HPDE6-E6E7 (cell line): ENCODE data around the gene HSD17B11.
A peak's percentile ranks its signal among the peaks of the same experiment; 100 is the strongest.
"Not testable (repeated sequence)": the region's sequence is repeated elsewhere in the genome, so short reads cannot be mapped to it uniquely, and the experiment has no call there.

Experiments
- DNase-seq: peaks from one replicate; pipeline ENCODE4 v3.0.0; 2011; ENCODE audit warnings: missing footprints; ENCODE audit errors: extremely low spot score

The HSD17B11 gene

GRCh38 chr4:87390891-87391575, at the start of gene HSD17B11:
Gene HSD17B11 (minus strand): TSS chr4:87391188. CDS start chr4:87391070, 118 bp downstream.
- peak; percentile 84 for DNase-seq

GRCh38 chr4:87433342-87433741, 42.4 kb upstream of the HSD17B11 start:
- no peak for DNase-seq

- DNase-seq, result no peak
These were observed 39.0 kb upstream of the HSD17B11 start for GRCh38 chr4:87430038-87430437.

- no peak for DNase-seq
These were observed 38.0 kb upstream of the HSD17B11 start for GRCh38 chr4:87428979-87429378.

- no peak for DNase-seq
These were observed 36.5 kb upstream of the HSD17B11 start for GRCh38 chr4:87427518-87427868.

GRCh38 chr4:87426865-87427517, 36.0 kb upstream of the HSD17B11 start:
- no peak for DNase-seq

GRCh38 chr4:87425711-87426110, 34.7 kb upstream of the HSD17B11 start:
- DNase-seq, result no peak

GRCh38 chr4:87424099-87424543, 33.1 kb upstream of the HSD17B11 start:
- not testable (repeated sequence) for DNase-seq

GRCh38 chr4:87423317-87424098, 32.5 kb upstream of the HSD17B11 start:
- no peak for DNase-seq

- DNase-seq, result peak; percentile 89
These were observed 31.4 kb upstream of the HSD17B11 start, which contains the start of gene NUDT9 for GRCh38 chr4:87422104-87423052. Gene NUDT9 (plus strand): TSS chr4:87422573. CDS start chr4:87422906, 333 bp downstream.

GRCh38 chr4:87420276-87420830, 29.4 kb upstream of the HSD17B11 start:
- no peak for DNase-seq

- no peak for DNase-seq
These were observed 28.7 kb upstream of the HSD17B11 start for GRCh38 chr4:87419578-87420249.

- DNase-seq, result not testable (repeated sequence)
These were observed 27.4 kb upstream of the HSD17B11 start for GRCh38 chr4:87418410-87418809.

- DNase-seq, result no peak
These were observed 26.0 kb upstream of the HSD17B11 start for GRCh38 chr4:87416965-87417364.

GRCh38 chr4:87414816-87415215, 23.8 kb upstream of the HSD17B11 start:
- DNase-seq, result no peak

- DNase-seq, result no peak
These were observed 19.7 kb upstream of the HSD17B11 start for GRCh38 chr4:87410679-87411078.

GRCh38 chr4:87410157-87410556, 19.2 kb upstream of the HSD17B11 start:
- DNase-seq, result no peak

GRCh38 chr4:87409420-87409939, 18.5 kb upstream of the HSD17B11 start:
- no peak for DNase-seq

- not testable (repeated sequence) for DNase-seq
These were observed 15.9 kb upstream of the HSD17B11 start for GRCh38 chr4:87406902-87407301.

- DNase-seq, result no peak
These were observed 15.5 kb upstream of the HSD17B11 start for GRCh38 chr4:87406462-87406861.
